ENCODE data around the gene KRT38. TPM values are rescaled to one million over a fixed set of nuclear protein-coding genes. Genes with fewer than 3 reads are reported as not detected.

Gene KRT38
- total RNA-seq, result not detected in 2 replicates

DNA sequence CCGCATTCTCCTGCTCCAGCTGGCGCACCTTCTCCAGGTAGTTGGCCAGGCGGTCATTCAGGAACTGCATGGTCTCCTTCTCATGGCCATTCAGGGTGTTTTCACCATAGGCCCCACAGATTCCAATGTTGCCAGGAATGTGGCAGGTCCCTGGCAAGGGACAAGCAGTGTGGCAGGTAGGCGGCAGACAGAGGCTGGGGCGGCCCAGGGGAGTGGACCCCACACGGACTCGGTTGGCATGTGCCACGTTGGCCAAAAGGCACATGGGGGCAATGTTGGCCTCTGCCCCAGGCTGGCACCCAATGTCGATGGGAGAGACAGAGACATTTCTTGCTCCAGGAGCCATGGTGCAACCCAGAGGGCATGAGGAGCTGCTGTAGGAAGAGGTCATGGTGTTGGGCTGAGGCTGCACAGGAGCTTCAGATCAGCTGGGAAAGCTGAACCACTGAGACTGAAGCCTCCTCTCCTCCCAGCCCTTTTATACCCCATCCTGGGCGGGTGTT is at the start of gene KRT38:
TSS of gene KRT38 (minus strand) at position 453 of the 503 bp plus-strand sequence. CDS start at position 391, 62 bp downstream.

DNA sequence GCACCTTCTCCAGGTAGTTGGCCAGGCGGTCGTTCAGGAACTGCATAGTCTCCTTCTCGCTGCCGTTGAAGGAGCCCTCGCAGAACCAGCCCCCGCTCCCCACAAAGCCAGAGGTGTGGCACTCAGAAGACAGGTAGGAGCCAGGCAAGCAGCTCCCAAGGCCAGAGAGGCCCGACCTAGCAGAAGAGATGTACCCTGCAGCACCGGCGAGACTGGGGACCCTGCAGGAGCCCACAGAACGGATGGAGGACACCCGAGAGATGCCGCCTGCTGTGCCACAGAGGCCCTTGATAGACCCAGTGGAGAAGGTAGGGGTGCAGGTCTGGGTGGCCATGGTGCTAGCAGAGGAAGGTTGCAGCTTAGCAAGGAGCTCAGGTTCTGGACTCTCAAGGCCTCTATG is 48.7 kb upstream of the KRT38 start, which contains the start of gene KRT36:
TSS of gene KRT36 (minus strand) at position 380 of the 400 bp plus-strand sequence. CDS start at position 334, 46 bp downstream.

DNA sequence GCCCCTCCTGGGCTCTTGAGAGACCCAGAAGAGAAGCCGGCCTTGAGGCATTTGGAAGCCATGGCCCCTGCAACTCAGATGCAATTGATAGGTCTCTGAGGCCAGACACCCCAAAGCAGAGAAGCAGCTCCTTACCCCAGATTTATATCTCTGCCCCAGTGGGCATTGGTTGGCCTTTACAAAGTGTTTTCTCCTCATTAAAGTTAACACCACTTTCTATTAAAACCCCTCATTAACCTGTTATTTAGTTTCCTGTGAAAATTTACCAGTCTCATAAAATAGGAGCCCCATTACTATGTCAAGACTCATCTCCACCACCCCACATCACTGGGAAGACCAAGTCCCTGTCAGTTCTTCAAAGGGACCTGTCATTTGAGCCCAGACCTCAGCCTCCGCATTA is 40.3 kb upstream of the KRT38 start, which contains the start of gene KRT35:
TSS of gene KRT35 (minus strand) at position 116 of the 400 bp plus-strand sequence. CDS start at position 62, 54 bp downstream.

DNA sequence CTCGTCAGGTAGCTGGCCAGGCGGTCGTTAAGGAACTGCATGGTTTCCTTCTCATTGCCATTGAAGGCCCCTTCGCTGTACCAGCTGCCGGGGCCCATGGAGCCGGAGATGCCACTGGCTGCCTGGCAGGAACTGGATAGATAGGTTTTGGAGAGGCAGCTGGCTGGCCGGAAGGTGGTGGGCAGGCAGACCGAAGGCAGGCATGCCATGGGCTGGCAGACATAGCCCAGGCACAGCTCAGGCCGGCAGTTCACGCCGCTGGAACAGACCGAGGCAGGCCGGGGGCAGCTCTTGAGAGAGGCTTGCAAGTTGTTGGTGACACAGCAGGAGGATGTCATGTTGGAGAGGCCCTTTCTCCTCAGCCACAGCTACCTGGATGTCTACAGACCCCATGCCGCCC is 26.2 kb upstream of the KRT38 start, which contains the start of gene KRT32:
TSS of gene KRT32 (minus strand) at position 399 of the 400 bp plus-strand sequence. CDS start at position 338, 61 bp downstream.

DNA sequence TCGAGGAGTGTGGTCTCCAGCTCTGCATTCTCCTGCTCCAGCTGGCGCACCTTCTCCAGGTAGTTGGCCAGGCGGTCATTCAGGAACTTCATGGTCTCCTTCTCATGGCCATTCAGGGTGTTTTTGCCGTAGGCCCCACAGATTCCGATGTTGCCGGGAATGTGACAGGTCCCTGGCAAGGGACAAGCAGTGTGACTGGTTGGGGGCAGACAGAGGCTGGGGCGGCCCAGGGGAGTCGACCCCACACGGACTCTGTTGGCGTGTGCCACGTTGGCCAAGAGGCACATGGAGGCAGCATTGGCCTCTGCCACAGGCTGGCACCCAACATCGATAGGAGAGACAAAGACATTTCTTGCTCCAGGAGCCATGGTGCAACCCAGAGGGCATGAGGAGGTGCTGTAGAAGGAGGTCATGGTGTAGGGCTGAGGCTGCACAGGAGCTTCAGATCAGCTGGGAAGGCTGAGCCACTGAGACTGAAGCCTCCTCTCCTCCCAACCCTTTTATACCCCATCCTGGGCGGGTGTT is 16.6 kb downstream of the KRT38 start, which contains the start of gene KRT37:
TSS of gene KRT37 (minus strand) at position 475 of the 525 bp plus-strand sequence. CDS start at position 413, 62 bp downstream.

DNA sequence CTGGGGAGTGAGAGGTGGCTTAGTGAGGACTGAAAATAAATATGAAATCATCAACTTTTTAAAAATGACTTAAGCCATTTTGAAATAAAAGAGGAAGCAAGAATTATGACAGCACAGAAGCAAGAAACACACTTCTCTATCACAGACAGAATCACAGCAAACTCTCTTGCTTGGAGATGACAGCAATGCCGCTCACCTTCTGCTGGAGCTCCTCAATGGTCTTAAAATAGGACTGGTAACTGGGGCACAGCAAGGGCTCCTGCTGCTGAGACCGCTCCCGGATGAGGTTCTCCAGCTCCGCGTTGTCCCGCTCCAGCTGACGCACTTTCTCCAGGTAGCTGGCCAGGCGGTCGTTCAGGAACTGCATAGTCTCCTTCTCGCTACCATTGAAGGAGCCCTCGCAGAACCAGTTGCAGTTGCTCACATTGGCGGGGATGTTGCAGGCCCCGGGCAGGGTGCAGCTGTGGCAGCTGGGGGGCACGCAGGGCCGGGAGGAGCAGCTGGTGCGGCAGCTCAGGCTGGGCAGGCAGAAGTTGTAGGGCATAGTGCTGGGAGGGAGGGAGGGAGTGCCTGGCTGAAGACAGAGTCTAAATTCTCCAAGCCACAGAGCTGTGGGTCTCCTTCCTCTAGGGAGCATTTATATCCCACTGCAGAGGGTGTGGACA is 43.7 kb downstream of the KRT38 start, which contains the start of gene KRT31:
TSS of gene KRT31 (minus strand) at position 613 of the 665 bp plus-strand sequence. CDS start at position 544, 69 bp downstream.

Other genes with a start within 250 kb of the KRT38 start
- not detected in 2 replicates for gene KRTAP9-2, start 214.3 kb downstream of the KRT38 start, total RNA-seq
- not detected in 2 replicates for gene KRTAP9-3, start 208.5 kb downstream of the KRT38 start, total RNA-seq
- gene KRTAP9-8, start 203.0 kb downstream of the KRT38 start, total RNA-seq, result not detected in 2 replicates
- not detected in 2 replicates for gene KRTAP9-4, start 191.3 kb downstream of the KRT38 start, total RNA-seq
- gene KRTAP9-9, start 185.6 kb downstream of the KRT38 start, total RNA-seq, result not detected in 2 replicates
- not detected in 2 replicates for gene KRTAP9-6, start 175.6 kb downstream of the KRT38 start, total RNA-seq
- gene KRTAP9-7, start 165.3 kb downstream of the KRT38 start, total RNA-seq, result not detected in 2 replicates
- gene KRTAP29-1, start 138.1 kb downstream of the KRT38 start, total RNA-seq, result not detected in 2 replicates
- gene KRTAP16-1, start 131.7 kb downstream of the KRT38 start, total RNA-seq, result not detected in 2 replicates
- not detected in 2 replicates for gene KRTAP17-1, start 125.3 kb downstream of the KRT38 start, total RNA-seq
- gene KRT33A, start 90.2 kb downstream of the KRT38 start, total RNA-seq, result not detected in 2 replicates
- gene KRT33B, start 71.2 kb downstream of the KRT38 start, total RNA-seq, result not detected in 2 replicates
- 0.69 and 1.00 TPM in 2 replicates for gene KRT34, start 58.7 kb downstream of the KRT38 start, total RNA-seq
- gene KRT31, start 43.4 kb downstream of the KRT38 start, total RNA-seq, result not detected in 2 replicates
- not detected in 2 replicates for gene KRT37, start 16.4 kb downstream of the KRT38 start, total RNA-seq
- gene KRT32, start 26.4 kb upstream of the KRT38 start, total RNA-seq, result not detected in 2 replicates
- not detected in 2 replicates for gene KRT35, start 40.2 kb upstream of the KRT38 start, total RNA-seq
- gene KRT36, start 48.9 kb upstream of the KRT38 start, total RNA-seq, result 0.27 TPM in 1 of 2 replicates, not detected in the other
- not detected in 2 replicates for gene KRT13, start 64.6 kb upstream of the KRT38 start, total RNA-seq
- gene KRT15, start 77.9 kb upstream of the KRT38 start, total RNA-seq, result 18.9 and 31.8 TPM in 2 replicates
- gene KRT19, start 87.3 kb upstream of the KRT38 start, total RNA-seq, result 492 and 493 TPM in 2 replicates
- gene KRT9, start 131.1 kb upstream of the KRT38 start, total RNA-seq, result not detected in 2 replicates
- gene KRT14, start 145.9 kb upstream of the KRT38 start, total RNA-seq, result not detected in 2 replicates
- gene KRT16, start 171.8 kb upstream of the KRT38 start, total RNA-seq, result not detected in 2 replicates
- gene KRT17, start 183.6 kb upstream of the KRT38 start, total RNA-seq, result 0.94 TPM in 1 of 2 replicates, not detected in the other
- 83.4 and 101 TPM in 2 replicates for gene EIF1, start 247.9 kb upstream of the KRT38 start, total RNA-seq